GM12878 (cell line): ENCODE results near the gene VWA8. TPM values are rescaled to one million over a fixed set of nuclear protein-coding genes. Genes with fewer than 3 reads are reported as not detected.

Experiments used
- ATAC-seq: fragments of 200-7000 bp; cut with Tn5 transposase; 3 replicates; pipeline ENCODE4 v1.9.1; 2020; ENCODE audit warnings: mild to moderate bottlenecking, moderate library complexity
- BruUV-seq: library from RNA; stranded (reverse); fragments of 400-500 nt; replicated peaks from 2 replicates; lab custom pipeline; 2021; lab: Mats Ljungman, UMichigan
- CTCF ChIA-PET: fragments of 300-600 bp; sonication (Branson Sonifier 250); formaldehyde crosslinking; extraction: SDS; loops from one replicate; lab custom pipeline; 2021; ENCODE audit warnings: inconsistent platforms; lab: Yijun Ruan, JAX
- POLR2A ChIA-PET: fragments of 350-600 bp; formaldehyde crosslinking; extraction: SDS; loops from one replicate; lab custom pipeline; 2021; ENCODE audit warnings: inconsistent platforms; lab: Charles Lee
- RAD21 ChIA-PET: fragments of 300-600 bp; sonication (Branson Sonifier 250); formaldehyde crosslinking; loops from one replicate; lab custom pipeline; 2023; ENCODE audit warnings: antibody characterized with exemption; ENCODE audit not compliant: unreplicated experiment; lab: Charles Lee
- SMC1A ChIA-PET: fragments of 300-600 bp; sonication (Branson Sonifier 250); formaldehyde crosslinking; loops from one replicate; lab custom pipeline; 2023; ENCODE audit not compliant: unreplicated experiment, uncharacterized antibody; lab: Charles Lee
- DNase-seq: peaks from one replicate; pipeline ENCODE4 v3.0.0-alpha.2; 2011; ENCODE audit warnings: low read depth, low spot score
- FAIRE-seq: peaks from 3 replicates; lab custom pipeline; 2011; peaks lifted over from hg19 to GRCh38; lab: Jason Lieb, UNC
- H2AFZ ChIP-seq: 2 replicates; pipeline ENCODE4 v1.6.0; 2011; ENCODE audit warnings: low read depth, low read length, control low read depth; ENCODE audit not compliant: control insufficient read depth
- H3K27ac ChIP-seq: 2 replicates; pipeline ENCODE4 v1.5.1; 2011; ENCODE audit warnings: control low read depth; ENCODE audit not compliant: control insufficient read depth, insufficient read depth
- H3K27me3 ChIP-seq, 2 experiments: replicated peaks in 1 of 2; 2 replicates each; pipeline versions ENCODE4 v1.6.0 to v1.6.1; 2011; ENCODE audit warnings: low read length in 1 of 2; ENCODE audit not compliant: control insufficient read depth in 2 of 2, insufficient read depth in 2 of 2
- H3K36me3 ChIP-seq, 2 experiments: 2 replicates each; pipeline ENCODE4 v1.5.1; 2011; ENCODE audit warnings: low read length in 1 of 2; ENCODE audit not compliant: control insufficient read depth in 2 of 2, insufficient read depth in 2 of 2
- H3K4me1 ChIP-seq: 2 replicates; pipeline ENCODE4 v1.6.1; 2011; ENCODE audit warnings: mild to moderate bottlenecking, low read length, moderate library complexity, mixed read lengths; ENCODE audit not compliant: control insufficient read depth, insufficient read depth
- H3K4me2 ChIP-seq: 2 replicates; pipeline ENCODE4 v1.6.0; 2011; ENCODE audit warnings: control low read depth; ENCODE audit not compliant: control insufficient read depth, insufficient read depth
- H3K4me3 ChIP-seq: fragments of 200-600 bp; sonication (generic); 2 replicates; pipeline ENCODE4 v1.5.1; 2016
- H3K79me2 ChIP-seq: 2 replicates; pipeline ENCODE4 v1.6.0; 2011; ENCODE audit warnings: low read length; ENCODE audit not compliant: control insufficient read depth, insufficient read depth
- H3K9ac ChIP-seq: 2 replicates; pipeline ENCODE4 v1.8.0; 2011; ENCODE audit warnings: low read length, control low read depth, mixed read lengths; ENCODE audit not compliant: control insufficient read depth, insufficient read depth
- H3K9me3 ChIP-seq: replicated peaks from 3 replicates; pipeline ENCODE4 v1.5.1; 2011; ENCODE audit warnings: mild to moderate bottlenecking, low read length; ENCODE audit not compliant: control insufficient read depth, insufficient read depth
- H4K20me1 ChIP-seq: 2 replicates; pipeline ENCODE4 v1.6.0; 2011; ENCODE audit not compliant: control insufficient read depth, insufficient read depth
- DPF2 ChIP-seq: fragments of 450-650 bp; IDR thresholded peaks from 2 replicates; pipeline ENCODE4 v1.6.1; 2017; ENCODE audit warnings: mild to moderate bottlenecking
- HDGF ChIP-seq: fragments of 450-650 bp; IDR thresholded peaks from 2 replicates; pipeline ENCODE4 v1.6.1; 2016; ENCODE audit warnings: antibody characterized with exemption
- IRF4 ChIP-seq: IDR thresholded peaks from 2 replicates; pipeline ENCODE4 v1.6.1; 2011; ENCODE audit warnings: low read depth, low read length
- MEF2A ChIP-seq: IDR thresholded peaks from 2 replicates; pipeline ENCODE4 v1.6.1; 2011; ENCODE audit warnings: low read depth, mild to moderate bottlenecking, low read length, moderate library complexity; ENCODE audit not compliant: insufficient read depth
- NR2C2 ChIP-seq: IDR thresholded peaks from 2 replicates; pipeline ENCODE4 v1.6.1; 2011; ENCODE audit warnings: borderline replicate concordance, low read depth; ENCODE audit not compliant: control insufficient read depth, insufficient read length
- POLR2AphosphoS5 ChIP-seq: IDR thresholded peaks from 2 replicates; pipeline ENCODE4 v1.6.1; 2011; ENCODE audit warnings: mild to moderate bottlenecking, low read length, inconsistent platforms
- SP1 ChIP-seq: IDR thresholded peaks from one replicate; pipeline ENCODE4 v1.6.1; 2011; ENCODE audit warnings: low read depth, low read length
- WGBS: methylation state at CpG from one replicate; pipeline ENCODE4 v1.1.6; 2016; ENCODE audit warnings: low lambda C conversion rate; ENCODE audit not compliant: insufficient replicate concordance, insufficient coverage; ENCODE audit errors: missing lambda C conversion rate; 5-methylcytosine and 5-hydroxymethylcytosine counted together
- in situ Hi-C: fragments of 300-500 bp; cut with MboI; formaldehyde crosslinking; loops from 9 replicates; pipeline ENCODE4 v1.14.3; 2018; ENCODE audit warnings: mixed read lengths
- intact Hi-C: fragments of 100-400 bp; cut with micrococcal nuclease; formaldehyde crosslinking; loops from one replicate; pipeline ENCODE4 v1.14.2; 2022; ENCODE audit not compliant: unreplicated experiment
- polyA plus RNA-seq, 11 experiments: library from polyadenylated mRNA; depleted of rRNA in 4 of 11; unstranded in 6 of 11; stranded (reverse) in 5 of 11; fragments of >200 nt; fragmentation: Nextera tagmentation in 4 of 11; fragmentation: Illumina TruSeq in 1 of 11; extraction: Ambion mirVana in 4 of 11; extraction: Trizol in 1 of 11; gene quantifications; 1 replicate in 1 of 11; 2 replicates in 10 of 11; pipeline versions ENCODE4 v1.2.1 to v1.2.3, GENCODE V29; 2011 to 2016; ENCODE audit warnings: inconsistent platforms in 2 of 11, missing spikeins in 2 of 11, low read depth in 1 of 11
- total RNA-seq, 4 experiments: library from RNA; depleted of rRNA in 3 of 4; stranded (reverse); fragments of >200 nt in 3 of 4; fragmentation: Illumina TruSeq in 1 of 4; extraction: Trizol in 1 of 4; gene quantifications; 2 replicates each; pipeline versions ENCODE4 v1.2.1 to v1.2.3, GENCODE V29; 2013 to 2021
- TF ChIP-seq, protein P1 (sequence below): IDR thresholded peaks from 2 replicates; pipeline ENCODE4 v1.6.1; 2011; ENCODE audit warnings: low read depth, low read length, improper control_type of control experiment, borderline replicate concordance
- TF ChIP-seq, protein P2 (sequence below): fragments of 450-650 bp; IDR thresholded peaks from 2 replicates; pipeline ENCODE4 v1.6.1; 2018; ENCODE audit warnings: borderline replicate concordance, mild to moderate bottlenecking; ENCODE audit not compliant: partially characterized antibody
- TF ChIP-seq, protein P3 (sequence below): fragments of 450-650 bp; IDR thresholded peaks from 2 replicates; pipeline ENCODE4 v1.6.1; 2014; ENCODE audit warnings: mild to moderate bottlenecking

Gene VWA8
- total and polyA plus RNA-seq, 10 of the 15 experiments (the other 5 are each of a cell fraction or from before 2014, with no cell fraction given): 3.0 to 21.8 (median 13.5) TPM

DNA sequence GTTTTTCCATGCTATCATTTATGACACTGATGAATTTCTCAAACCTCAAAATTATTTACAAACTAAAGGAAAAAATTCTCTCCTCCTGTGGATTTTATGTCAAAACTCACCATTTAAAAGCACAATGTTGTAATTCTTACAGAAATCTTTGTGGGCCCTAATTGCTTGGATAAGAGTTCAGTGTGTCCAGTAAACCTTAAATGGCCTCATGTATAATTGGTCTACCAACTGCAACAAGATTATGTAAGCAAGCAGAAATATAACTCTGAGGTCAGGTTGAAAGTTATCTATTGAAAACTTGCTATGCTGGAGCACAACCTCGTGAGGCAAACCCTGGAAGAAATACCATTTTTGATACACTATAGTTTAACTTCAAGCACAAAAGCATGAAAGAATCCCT lies 22.0 kb downstream of the VWA8 start:
- CTCF ChIA-PET: interaction anchor here (0.6 kb wide), 1 partner anchor 170 kb away, joined by 3 read pairs; no protein-coding TSS in a partner anchor
- no TSS peak for BruUV-seq
- RAD21 ChIA-PET: interaction anchor here (1.8 kb wide), 1 partner anchor 23 kb away, joined by 4 read pairs; no protein-coding TSS in a partner anchor
- H4K20me1 ChIP-seq: no peaks in the 10 kb centered on the region
- no peaks in the 10 kb centered on the region for H3K27me3 ChIP-seq
- no peak overlapping the region for H3K4me3 ChIP-seq
- H2AFZ ChIP-seq: no peak overlapping the region
- peaks cover 2 to 5% of the 10 kb centered on the region in 2 experiments; a peak in 2 of 4 replicates for H3K36me3 ChIP-seq
- no peak overlapping the region for H3K9ac ChIP-seq
- intact Hi-C loops: no loop called here
- POLR2A ChIA-PET: no interaction called here
- no peak for DNase-seq
- H3K4me2 ChIP-seq: no peak overlapping the region
- no peak for TF ChIP-seq POLR2AphosphoS5
- TF ChIP-seq IRF4: no peak
- TF ChIP-seq MEF2A: no peak
- TF ChIP-seq, protein P1, sequence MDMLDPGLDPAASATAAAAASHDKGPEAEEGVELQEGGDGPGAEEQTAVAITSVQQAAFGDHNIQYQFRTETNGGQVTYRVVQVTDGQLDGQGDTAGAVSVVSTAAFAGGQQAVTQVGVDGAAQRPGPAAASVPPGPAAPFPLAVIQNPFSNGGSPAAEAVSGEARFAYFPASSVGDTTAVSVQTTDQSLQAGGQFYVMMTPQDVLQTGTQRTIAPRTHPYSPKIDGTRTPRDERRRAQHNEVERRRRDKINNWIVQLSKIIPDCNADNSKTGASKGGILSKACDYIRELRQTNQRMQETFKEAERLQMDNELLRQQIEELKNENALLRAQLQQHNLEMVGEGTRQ: no peak
- no peak for TF ChIP-seq SP1
- no peak for TF ChIP-seq HDGF
- TF ChIP-seq NR2C2: no peak
- TF ChIP-seq, protein P2, sequence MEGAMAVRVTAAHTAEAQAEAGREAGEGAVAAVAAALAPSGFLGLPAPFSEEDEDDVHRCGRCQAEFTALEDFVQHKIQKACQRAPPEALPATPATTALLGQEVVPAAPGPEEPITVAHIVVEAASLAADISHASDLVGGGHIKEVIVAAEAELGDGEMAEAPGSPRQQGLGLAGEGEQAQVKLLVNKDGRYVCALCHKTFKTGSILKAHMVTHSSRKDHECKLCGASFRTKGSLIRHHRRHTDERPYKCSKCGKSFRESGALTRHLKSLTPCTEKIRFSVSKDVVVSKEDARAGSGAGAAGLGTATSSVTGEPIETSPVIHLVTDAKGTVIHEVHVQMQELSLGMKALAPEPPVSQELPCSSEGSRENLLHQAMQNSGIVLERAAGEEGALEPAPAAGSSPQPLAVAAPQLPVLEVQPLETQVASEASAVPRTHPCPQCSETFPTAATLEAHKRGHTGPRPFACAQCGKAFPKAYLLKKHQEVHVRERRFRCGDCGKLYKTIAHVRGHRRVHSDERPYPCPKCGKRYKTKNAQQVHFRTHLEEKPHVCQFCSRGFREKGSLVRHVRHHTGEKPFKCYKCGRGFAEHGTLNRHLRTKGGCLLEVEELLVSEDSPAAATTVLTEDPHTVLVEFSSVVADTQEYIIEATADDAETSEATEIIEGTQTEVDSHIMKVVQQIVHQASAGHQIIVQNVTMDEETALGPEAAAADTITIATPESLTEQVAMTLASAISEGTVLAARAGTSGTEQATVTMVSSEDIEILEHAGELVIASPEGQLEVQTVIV: no peak
- TF ChIP-seq, protein P3, sequence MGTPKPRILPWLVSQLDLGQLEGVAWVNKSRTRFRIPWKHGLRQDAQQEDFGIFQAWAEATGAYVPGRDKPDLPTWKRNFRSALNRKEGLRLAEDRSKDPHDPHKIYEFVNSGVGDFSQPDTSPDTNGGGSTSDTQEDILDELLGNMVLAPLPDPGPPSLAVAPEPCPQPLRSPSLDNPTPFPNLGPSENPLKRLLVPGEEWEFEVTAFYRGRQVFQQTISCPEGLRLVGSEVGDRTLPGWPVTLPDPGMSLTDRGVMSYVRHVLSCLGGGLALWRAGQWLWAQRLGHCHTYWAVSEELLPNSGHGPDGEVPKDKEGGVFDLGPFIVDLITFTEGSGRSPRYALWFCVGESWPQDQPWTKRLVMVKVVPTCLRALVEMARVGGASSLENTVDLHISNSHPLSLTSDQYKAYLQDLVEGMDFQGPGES: no peak
- no peak for TF ChIP-seq DPF2
- no peaks in the 10 kb centered on the region for H3K9me3 ChIP-seq
- FAIRE-seq: no peak
- no peak overlapping the region for H3K27ac ChIP-seq
- peaks cover 11% of the 10 kb centered on the region for H3K79me2 ChIP-seq
- 94% methylated on average over 1 of the region's 1 CpG for WGBS
- in situ Hi-C loops: no loop called here
- SMC1A ChIA-PET: interaction anchor here (1.3 to 1.6 kb wide), 2 partner anchors 9 to 12 kb away, joined by 4 read pairs; no protein-coding TSS in a partner anchor
- no peak for ATAC-seq
- no peaks in the 10 kb centered on the region for H3K4me1 ChIP-seq
